EH (cell line): ENCODE data around the gene ANXA8.

Experiments used
- DNase-seq: peaks from one replicate; pipeline ENCODE4 v3.0.0-alpha.2; 2015; ENCODE audit warnings: low read depth

The ANXA8 gene

GRCh38 chr10:47447209-47447608, 36.7 kb downstream of the ANXA8 start:
- DNase-seq, result no peak

GRCh38 chr10:47445720-47446119, 38.2 kb downstream of the ANXA8 start:
- no peak for DNase-seq

- no peak for DNase-seq
These were observed 39.9 kb downstream of the ANXA8 start for GRCh38 chr10:47444047-47444446.

- no peak for DNase-seq
These were observed 40.8 kb downstream of the ANXA8 start for GRCh38 chr10:47443145-47443544.

- no peak for DNase-seq
These were observed 41.6 kb downstream of the ANXA8 start for GRCh38 chr10:47442351-47442750.

- DNase-seq, result no peak
These were observed 42.0 kb downstream of the ANXA8 start for GRCh38 chr10:47441938-47442337.

GRCh38 chr10:47440207-47440606, 43.7 kb downstream of the ANXA8 start:
- no peak for DNase-seq

- DNase-seq, result peak; percentile 71
These were observed 44.9 kb downstream of the ANXA8 start for GRCh38 chr10:47438857-47439474.

- no peak for DNase-seq
These were observed 48.8 kb downstream of the ANXA8 start for GRCh38 chr10:47435081-47435480.

GRCh38 chr10:47425813-47426419, 58.0 kb downstream of the ANXA8 start:
- no peak for DNase-seq

- DNase-seq, result no peak
These were observed 59.7 kb downstream of the ANXA8 start for GRCh38 chr10:47424231-47424630.

GRCh38 chr10:47423476-47423875, 60.4 kb downstream of the ANXA8 start:
- peak; percentile 38 for DNase-seq

- peak; percentile 82 for DNase-seq
These were observed 62.6 kb downstream of the ANXA8 start for GRCh38 chr10:47421057-47421952.

- no peak for DNase-seq
These were observed 63.4 kb downstream of the ANXA8 start for GRCh38 chr10:47420305-47421056.

- DNase-seq, result no peak
These were observed 64.5 kb downstream of the ANXA8 start for GRCh38 chr10:47419421-47419820.

- no peak for DNase-seq
These were observed 64.9 kb downstream of the ANXA8 start for GRCh38 chr10:47418966-47419365.

GRCh38 chr10:47418321-47418720, 65.6 kb downstream of the ANXA8 start:
- DNase-seq, result no peak
